HG02763 (cell line): ENCODE data around the gene IGFL3.
"Not testable (repeated sequence)": the region's sequence is repeated elsewhere in the genome, so short reads cannot be mapped to it uniquely, and the experiment has no call there.

Experiments
- ATAC-seq: cut with Tn5 transposase; IDR thresholded peaks from one replicate; pipeline ENCODE4 v1.9.1; 2021; ENCODE audit warnings: mild to moderate bottlenecking, moderate library complexity; ENCODE audit not compliant: unreplicated experiment

IGFL3 gene

GRCh38 chr19:46124638-46125115 is at the start of gene IGFL3:
TSS of gene IGFL3 (minus strand) at chr19:46124688. CDS start at chr19:46124649, 39 bp downstream.
- no peak for ATAC-seq

DNA sequence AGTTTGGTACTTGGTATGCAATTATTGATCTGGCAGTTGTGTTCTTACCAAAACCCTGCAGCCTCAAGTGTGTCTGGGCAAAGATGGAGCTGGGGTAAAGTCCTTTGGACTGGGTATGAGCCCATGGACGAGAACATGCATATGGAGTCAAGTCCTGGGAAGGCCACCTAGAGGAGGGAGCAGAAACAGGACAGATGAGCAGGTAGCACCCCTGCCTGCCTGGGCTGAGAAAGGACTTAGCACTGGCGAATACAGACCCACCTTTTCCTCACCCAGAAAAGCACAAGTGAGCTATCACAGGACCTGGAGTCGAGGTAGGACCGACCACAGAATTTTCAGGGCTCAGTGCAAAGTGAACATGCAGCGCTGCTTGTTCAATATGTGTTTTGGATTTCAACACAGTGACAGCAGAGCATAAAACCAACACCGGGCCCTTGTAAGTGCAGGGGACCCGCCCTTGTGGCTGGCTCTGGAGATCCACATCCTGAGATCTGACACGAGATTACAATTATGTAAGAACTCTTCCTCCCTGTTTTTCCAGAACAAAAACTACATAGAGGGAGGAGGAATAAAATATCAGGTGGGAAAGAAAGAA is 49.5 kb upstream of the IGFL3 start:
- ATAC-seq, result no peak

DNA sequence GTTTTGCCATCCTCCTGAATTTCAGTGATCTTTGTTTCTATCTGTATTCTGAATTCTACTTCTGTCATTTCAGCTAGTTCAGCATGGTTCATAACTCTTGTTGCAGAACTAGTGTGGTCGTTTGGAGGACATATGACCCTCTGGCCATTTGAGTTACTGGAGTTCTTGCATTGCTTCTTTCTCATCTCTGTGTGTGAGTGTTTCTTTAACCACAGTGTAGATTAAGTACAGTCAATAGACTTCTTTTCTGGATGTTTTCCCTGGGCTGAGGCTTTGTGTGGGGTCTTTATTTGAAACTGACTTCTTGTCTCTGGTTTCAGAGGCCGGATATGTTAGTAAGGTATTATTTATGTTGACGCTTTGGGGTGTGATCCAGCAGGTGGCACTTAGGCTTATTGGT is 38.2 kb upstream of the IGFL3 start:
- no peak for ATAC-seq

- not testable (repeated sequence) for ATAC-seq
Observed at GRCh38 chr19:46161642-46162257, 37.3 kb upstream of the IGFL3 start.

DNA sequence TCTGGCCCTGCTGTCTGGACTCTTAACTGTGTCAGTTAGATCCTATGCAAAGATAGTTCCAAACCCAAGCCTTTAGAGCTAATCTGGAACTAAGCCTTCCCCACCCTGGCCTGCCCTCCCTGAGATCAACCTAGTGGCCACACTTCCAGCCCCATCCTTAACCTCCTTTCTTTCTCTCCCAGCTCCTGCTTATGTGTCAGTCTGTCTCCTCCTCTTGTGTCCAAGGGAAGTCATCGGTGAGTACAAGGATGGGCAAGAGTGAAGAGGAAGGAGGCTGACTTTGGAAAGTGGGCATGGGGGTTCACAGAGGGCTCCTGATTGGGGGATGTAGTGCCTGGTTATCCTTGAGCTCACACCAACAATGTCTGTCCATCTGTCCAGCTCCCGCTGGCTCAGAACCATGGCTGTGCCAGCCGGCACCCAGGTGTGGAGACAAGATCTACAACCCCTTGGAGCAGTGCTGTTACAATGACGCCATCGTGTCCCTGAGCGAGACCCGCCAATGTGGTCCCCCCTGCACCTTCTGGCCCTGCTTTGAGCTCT is 35.8 kb upstream of the IGFL3 start:
- ATAC-seq, result no peak

- ATAC-seq, result no peak
Observed at GRCh38 chr19:46159418-46160232, 35.1 kb upstream of the IGFL3 start.

DNA sequence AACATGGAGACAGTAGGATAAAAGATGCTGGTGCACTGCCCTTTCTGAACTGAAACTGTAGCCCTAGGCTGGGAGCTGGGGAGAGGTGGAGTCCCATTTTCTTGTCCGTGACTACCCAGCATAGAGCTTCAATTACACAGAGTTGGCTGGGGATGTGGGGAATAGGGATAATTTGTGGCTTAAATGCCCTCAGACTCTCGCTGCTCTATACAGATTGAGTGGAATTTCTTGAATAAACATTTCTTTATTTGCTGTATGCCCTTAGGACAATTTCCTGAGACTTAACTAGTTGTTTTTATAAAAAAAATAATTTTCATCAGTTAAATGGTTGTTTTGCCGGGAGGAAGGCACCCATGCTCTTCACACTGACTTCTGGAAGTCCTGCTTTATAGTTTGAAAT is 30.7 kb upstream of the IGFL3 start:
- no peak for ATAC-seq

GRCh38 chr19:46150606-46151005 is 26.1 kb upstream of the IGFL3 start:
- ATAC-seq, result no peak

GRCh38 chr19:46147791-46148288 is 23.4 kb upstream of the IGFL3 start, which contains the start of gene IGFL2:
TSS of gene IGFL2 (plus strand) at chr19:46148238. CDS start at chr19:46148279, 41 bp downstream.
- no peak for ATAC-seq

GRCh38 chr19:46147166-46147740 is 22.8 kb upstream of the IGFL3 start:
- no peak for ATAC-seq

DNA sequence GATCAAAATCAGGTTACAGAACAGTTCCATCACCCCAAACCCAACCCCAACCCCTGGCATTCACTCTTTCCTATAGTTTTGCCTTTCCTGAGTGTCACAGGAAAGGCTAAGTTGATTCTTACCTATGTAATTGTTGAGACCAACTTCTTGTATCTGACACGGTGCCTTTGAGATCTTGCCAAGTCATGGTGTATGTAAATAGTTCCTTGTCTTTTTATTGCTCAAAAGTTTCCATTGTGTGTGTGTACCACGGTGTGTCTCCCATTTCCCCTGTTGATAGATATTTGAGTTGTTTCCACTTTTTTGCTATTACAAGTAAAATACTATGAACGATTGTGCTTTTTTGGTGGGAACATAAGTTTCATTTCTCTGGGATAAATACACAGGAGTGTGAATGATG is 20.3 kb upstream of the IGFL3 start:
- ATAC-seq, result no peak

DNA sequence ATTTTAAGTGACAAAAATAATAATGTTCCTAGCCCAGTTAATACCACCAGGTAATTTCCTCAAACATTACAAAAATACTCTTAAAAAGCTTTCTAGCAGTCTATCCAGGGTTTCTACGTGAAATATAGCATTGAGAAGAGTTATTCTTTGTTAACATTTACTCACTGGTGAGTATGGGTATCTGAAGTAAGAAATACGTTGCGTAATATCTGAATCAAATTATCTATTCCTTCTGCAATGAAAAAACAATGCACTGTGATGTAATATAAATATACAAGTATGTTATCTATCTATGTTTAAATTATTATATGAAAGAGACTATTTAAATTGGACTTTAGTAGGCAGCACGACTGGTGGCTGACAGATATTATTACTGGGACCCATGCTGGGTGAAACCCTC is 17.8 kb upstream of the IGFL3 start:
- ATAC-seq, result no peak

GRCh38 chr19:46141421-46141820 is 16.9 kb upstream of the IGFL3 start:
- no peak for ATAC-seq

DNA sequence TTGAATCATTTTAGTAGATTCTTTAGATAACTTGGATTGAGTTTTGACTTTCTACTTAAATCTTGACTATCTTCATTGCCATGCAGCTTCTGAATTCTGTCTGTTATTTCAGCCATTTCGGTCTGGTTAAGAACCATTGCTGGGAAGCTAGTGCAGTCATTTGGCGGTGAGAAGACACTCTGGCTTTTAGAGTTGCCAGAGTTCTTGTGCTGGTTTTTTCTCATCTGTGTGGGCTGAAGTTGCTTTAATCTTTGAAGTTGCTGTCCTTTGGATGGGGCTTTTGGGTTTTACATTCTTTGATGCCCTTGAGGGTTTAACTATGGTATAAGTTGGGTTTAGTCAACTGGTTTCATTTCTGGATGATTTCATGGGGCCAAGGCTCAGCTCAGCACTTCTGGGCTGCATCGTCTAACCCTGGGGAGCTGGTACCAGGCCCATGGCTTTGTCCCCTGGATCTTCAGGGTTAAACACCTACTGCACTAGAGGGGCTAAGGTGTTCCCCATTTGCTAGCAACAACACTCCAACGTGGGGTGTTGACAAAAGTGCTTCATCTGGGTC is 13.5 kb upstream of the IGFL3 start:
- ATAC-seq, result no peak

- no peak for ATAC-seq
Observed at GRCh38 chr19:46134527-46134926, 10.0 kb upstream of the IGFL3 start.

DNA sequence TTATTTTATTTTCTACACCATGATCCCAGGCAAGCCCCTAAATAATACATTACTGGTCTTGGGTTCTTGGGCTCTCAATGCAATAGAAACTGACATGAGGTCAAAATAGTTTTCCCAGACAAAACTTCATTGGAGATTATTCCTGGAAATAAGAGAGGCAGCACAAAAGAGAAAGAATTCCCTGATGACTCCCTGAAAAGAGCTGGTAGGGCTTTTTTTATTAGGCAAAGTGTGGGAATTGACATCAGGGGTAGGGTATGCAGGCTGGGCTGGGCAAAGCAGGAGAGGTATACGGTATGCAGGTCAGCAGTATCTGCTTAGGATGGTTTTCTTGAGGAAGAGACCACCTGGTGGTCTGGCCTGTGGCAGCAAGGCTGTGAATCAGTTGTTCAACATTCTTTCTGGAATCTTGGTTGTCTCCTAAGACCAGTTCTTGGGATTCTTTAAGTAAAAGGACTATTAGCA is 9.3 kb upstream of the IGFL3 start:
- no peak for ATAC-seq

- ATAC-seq, result no peak
Observed at GRCh38 chr19:46133101-46133627, 8.7 kb upstream of the IGFL3 start.

GRCh38 chr19:46132508-46133100 is 8.1 kb upstream of the IGFL3 start:
- no peak for ATAC-seq

DNA sequence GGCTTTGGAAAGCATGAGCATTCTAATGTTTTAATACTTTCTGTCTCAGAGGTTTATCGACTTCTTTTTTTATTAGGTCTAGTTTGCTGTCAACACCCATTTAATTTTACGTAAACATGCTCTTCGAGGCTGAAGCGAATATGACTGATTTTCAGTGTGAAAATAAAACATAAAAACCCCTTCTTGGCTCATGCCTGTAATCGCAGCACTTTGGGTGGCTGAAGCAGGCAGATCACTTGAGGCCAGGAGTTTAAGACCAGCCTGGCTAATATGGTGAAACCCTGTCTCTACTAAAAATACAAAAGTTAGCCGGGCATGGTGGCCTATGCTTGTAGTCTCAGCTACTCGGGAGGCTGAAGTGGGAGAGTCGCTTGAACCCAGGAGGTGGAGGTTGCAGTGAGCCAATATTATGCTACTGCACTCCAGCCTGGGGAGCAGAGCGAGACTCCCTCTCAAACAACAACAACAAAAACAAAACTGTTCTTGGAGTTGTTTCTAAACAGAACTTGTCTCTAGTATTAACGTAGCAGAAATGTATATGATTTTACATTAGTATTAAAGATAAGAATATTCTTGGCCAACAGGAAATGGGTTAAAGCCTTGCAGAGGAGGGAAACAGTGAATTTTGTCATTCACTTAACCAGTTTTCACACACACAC is 7.1 kb upstream of the IGFL3 start:
- no peak for ATAC-seq
